DND-41 (cell line): ENCODE data around the gene MAPKBP1.

ENCODE experiments used
- ATAC-seq: fragments of 200-7000 bp; cut with Tn5 transposase; 3 replicates; pipeline ENCODE4 v1.9.1; 2021; ENCODE audit warnings: low read depth; ENCODE audit not compliant: insufficient read depth
- DNase-seq: peaks from one replicate; pipeline ENCODE4 v3.0.0-alpha.2; 2020
- H2AFZ ChIP-seq: 2 replicates; pipeline ENCODE4 v1.6.0; 2012; ENCODE audit warnings: low read depth, low read length
- H3K27ac ChIP-seq: 2 replicates; pipeline ENCODE4 v1.5.1; 2012; ENCODE audit warnings: low read length, inconsistent platforms
- H3K27me3 ChIP-seq: fragments of 200-600 bp; sonication (generic); 2 replicates; pipeline ENCODE4 v1.6.0; 2012; ENCODE audit warnings: low read length, mild to moderate bottlenecking, inconsistent platforms; ENCODE audit not compliant: insufficient read depth, poor library complexity
- H3K36me3 ChIP-seq: 2 replicates; pipeline ENCODE4 v1.5.1; 2012; ENCODE audit warnings: low read length, inconsistent platforms; ENCODE audit not compliant: insufficient read depth
- H3K4me1 ChIP-seq: 2 replicates; pipeline ENCODE4 v1.5.1; 2012; ENCODE audit warnings: mild to moderate bottlenecking, low read length; ENCODE audit not compliant: insufficient read depth
- H3K4me2 ChIP-seq: 2 replicates; pipeline ENCODE4 v1.6.0; 2012; ENCODE audit warnings: mild to moderate bottlenecking, moderate library complexity, low read length, inconsistent platforms; ENCODE audit not compliant: insufficient read depth
- H3K4me3 ChIP-seq, 2 experiments: fragments of 200-600 bp in 1 of 2; shearing (Covaris generic) in 1 of 2; 2 replicates each; pipeline ENCODE4 v1.5.1; 2012 to 2016; ENCODE audit warnings: inconsistent platforms in 2 of 2, low read length in 2 of 2, mild to moderate bottlenecking in 2 of 2, low read depth in 1 of 2, moderate library complexity in 1 of 2
- H3K79me2 ChIP-seq: 2 replicates; pipeline ENCODE4 v1.6.0; 2012; ENCODE audit warnings: low read length, inconsistent platforms; ENCODE audit not compliant: insufficient read depth
- H3K9ac ChIP-seq: 2 replicates; pipeline ENCODE4 v1.6.0; 2012; ENCODE audit warnings: low read depth, mild to moderate bottlenecking, inconsistent platforms, low read length, moderate library complexity
- H3K9me3 ChIP-seq: 2 replicates; pipeline ENCODE4 v1.5.1; 2012; ENCODE audit warnings: low read length, moderate library complexity, mild to moderate bottlenecking, inconsistent platforms; ENCODE audit not compliant: insufficient read depth, severe bottlenecking
- H4K20me1 ChIP-seq: 2 replicates; pipeline ENCODE4 v1.6.0; 2012; ENCODE audit warnings: low read length; ENCODE audit not compliant: insufficient read depth
- EZH2 ChIP-seq: IDR thresholded peaks from 3 replicates; pipeline ENCODE4 v1.6.1; 2012; ENCODE audit warnings: borderline replicate concordance, low read depth, mild to moderate bottlenecking, moderate library complexity, low read length, inconsistent platforms; ENCODE audit not compliant: severe bottlenecking
- TF ChIP-seq, protein P1 (sequence below): IDR thresholded peaks from 2 replicates; pipeline ENCODE4 v1.5.1; 2012; ENCODE audit warnings: borderline replicate concordance, low read length, moderate library complexity, mild to moderate bottlenecking; ENCODE audit not compliant: poor library complexity, severe bottlenecking; ENCODE audit errors: extremely low read depth

MAPKBP1 gene

DNA sequence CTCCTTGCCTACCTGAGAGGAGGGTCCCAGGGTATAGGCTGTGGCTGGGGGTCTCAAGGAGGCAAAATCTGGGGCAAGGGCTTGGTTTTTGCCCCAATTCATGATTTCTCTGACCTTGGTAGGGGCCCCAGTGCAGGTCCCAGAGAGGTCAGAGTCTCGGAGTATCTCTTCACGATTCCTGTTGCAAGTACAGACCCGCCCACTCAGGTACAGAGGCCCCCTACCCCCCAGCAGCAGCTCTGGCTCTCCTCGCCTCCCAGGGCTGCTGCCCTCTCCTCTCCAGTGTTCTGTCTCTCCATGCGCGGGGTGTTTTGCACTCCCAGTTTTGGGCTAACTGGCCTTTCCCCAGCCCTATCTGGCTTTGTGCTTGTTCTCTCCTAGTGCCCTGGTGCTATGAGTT is 48.2 kb downstream of the MAPKBP1 start:
- no peak for ATAC-seq
- H3K4me2 ChIP-seq: no peak overlapping the region
- H4K20me1 ChIP-seq: no peaks in the 10 kb centered on the region; the same call in 1 of the 2 replicates
- H3K9me3 ChIP-seq: no peaks in the 10 kb centered on the region
- no peaks in the 10 kb centered on the region for H3K27me3 ChIP-seq
- H3K4me1 ChIP-seq: peaks cover 5% of the 10 kb centered on the region
- TF ChIP-seq EZH2: no peak
- TF ChIP-seq, protein P1, sequence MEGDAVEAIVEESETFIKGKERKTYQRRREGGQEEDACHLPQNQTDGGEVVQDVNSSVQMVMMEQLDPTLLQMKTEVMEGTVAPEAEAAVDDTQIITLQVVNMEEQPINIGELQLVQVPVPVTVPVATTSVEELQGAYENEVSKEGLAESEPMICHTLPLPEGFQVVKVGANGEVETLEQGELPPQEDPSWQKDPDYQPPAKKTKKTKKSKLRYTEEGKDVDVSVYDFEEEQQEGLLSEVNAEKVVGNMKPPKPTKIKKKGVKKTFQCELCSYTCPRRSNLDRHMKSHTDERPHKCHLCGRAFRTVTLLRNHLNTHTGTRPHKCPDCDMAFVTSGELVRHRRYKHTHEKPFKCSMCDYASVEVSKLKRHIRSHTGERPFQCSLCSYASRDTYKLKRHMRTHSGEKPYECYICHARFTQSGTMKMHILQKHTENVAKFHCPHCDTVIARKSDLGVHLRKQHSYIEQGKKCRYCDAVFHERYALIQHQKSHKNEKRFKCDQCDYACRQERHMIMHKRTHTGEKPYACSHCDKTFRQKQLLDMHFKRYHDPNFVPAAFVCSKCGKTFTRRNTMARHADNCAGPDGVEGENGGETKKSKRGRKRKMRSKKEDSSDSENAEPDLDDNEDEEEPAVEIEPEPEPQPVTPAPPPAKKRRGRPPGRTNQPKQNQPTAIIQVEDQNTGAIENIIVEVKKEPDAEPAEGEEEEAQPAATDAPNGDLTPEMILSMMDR: no peak
- peaks cover 59% of the 10 kb centered on the region for H3K36me3 ChIP-seq
- H3K4me3 ChIP-seq: no peak overlapping the region
- H2AFZ ChIP-seq: no peak overlapping the region
- no peak overlapping the region for H3K9ac ChIP-seq
- no peak overlapping the region for H3K27ac ChIP-seq
- no peak for DNase-seq
- H3K79me2 ChIP-seq: no peaks in the 10 kb centered on the region

DNA sequence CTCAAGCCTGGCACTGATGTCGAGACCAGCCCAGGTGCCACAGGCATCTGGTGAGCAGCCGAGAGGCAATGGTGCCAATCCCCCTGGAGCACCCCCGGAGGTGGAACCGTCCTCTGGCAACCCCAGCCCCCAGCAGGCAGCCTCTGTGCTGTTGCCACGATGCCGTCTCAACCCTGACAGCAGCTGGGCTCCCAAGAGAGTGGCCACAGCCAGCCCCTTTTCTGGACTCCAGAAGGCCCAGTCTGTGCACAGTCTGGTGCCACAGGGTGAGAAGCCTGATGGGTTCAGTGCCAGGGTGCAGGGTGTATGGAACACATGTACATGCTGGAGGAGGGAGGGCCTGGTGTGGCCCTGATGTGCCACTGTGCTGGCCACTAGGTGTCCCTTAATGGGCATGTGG is 48.7 kb downstream of the MAPKBP1 start:
- H3K4me1 ChIP-seq: peaks cover 7% of the 10 kb centered on the region
- no peak for ATAC-seq
- no peaks in the 10 kb centered on the region for H3K79me2 ChIP-seq
- TF ChIP-seq, protein P1: no peak
- no peak for TF ChIP-seq EZH2
- H2AFZ ChIP-seq: no peak overlapping the region
- H3K9ac ChIP-seq: no peak overlapping the region
- H3K27me3 ChIP-seq: no peaks in the 10 kb centered on the region
- H4K20me1 ChIP-seq: no peaks in the 10 kb centered on the region; the same call in 1 of the 2 replicates
- no peak overlapping the region for H3K4me2 ChIP-seq
- peaks cover 56% of the 10 kb centered on the region for H3K36me3 ChIP-seq
- H3K9me3 ChIP-seq: no peaks in the 10 kb centered on the region
- no peak for DNase-seq
- H3K27ac ChIP-seq: no peak overlapping the region
- no peak overlapping the region for H3K4me3 ChIP-seq

DNA sequence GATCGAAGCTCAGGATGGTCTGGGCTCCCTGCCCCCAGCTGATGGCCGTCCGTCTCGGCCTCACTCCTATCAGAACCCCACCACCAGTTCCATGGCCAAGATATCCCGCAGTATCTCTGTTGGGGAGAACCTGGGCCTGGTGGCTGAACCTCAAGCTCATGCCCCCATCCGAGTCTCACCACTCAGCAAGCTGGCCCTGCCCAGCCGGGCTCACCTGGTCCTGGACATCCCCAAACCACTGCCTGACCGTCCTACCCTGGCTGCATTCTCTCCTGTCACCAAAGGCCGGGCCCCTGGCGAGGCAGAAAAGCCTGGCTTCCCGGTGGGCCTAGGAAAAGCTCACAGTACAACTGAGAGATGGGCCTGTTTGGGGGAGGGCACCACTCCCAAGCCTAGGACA is 49.2 kb downstream of the MAPKBP1 start:
- no peaks in the 10 kb centered on the region for H3K79me2 ChIP-seq
- H3K4me1 ChIP-seq: peaks cover 11% of the 10 kb centered on the region
- ATAC-seq: no peak
- no peaks in the 10 kb centered on the region for H3K9me3 ChIP-seq
- TF ChIP-seq EZH2: no peak
- TF ChIP-seq, protein P1: no peak
- no peak overlapping the region for H3K27ac ChIP-seq
- no peak overlapping the region for H2AFZ ChIP-seq
- no peaks in the 10 kb centered on the region for H3K27me3 ChIP-seq
- H3K9ac ChIP-seq: no peak overlapping the region
- H4K20me1 ChIP-seq: no peaks in the 10 kb centered on the region; the same call in 1 of the 2 replicates
- H3K36me3 ChIP-seq: peaks cover 50% of the 10 kb centered on the region
- H3K4me3 ChIP-seq: no peak overlapping the region
- no peak overlapping the region for H3K4me2 ChIP-seq
- no peak for DNase-seq
